Measurements from ENCODE around the gene PDE7B. TPM values are rescaled to one million over a fixed set of nuclear protein-coding genes. Genes with fewer than 3 reads are reported as not detected.
"Not testable (repeated sequence)": the region's sequence is repeated elsewhere in the genome, so short reads cannot be mapped to it uniquely, and the experiment has no call there.

The PDE7B gene
- total RNA-seq, 1 donor from 2014 or later: 5.4 TPM

- DNase-seq (ENCODE audit: low spot score): no peak
These were observed 8.7 kb upstream of the PDE7B start for GRCh38 chr6:135842618-135843392.

- DNase-seq (ENCODE audit: low spot score): no peak
These were observed 619 bp upstream of the PDE7B start for GRCh38 chr6:135850882-135851281.

- DNase-seq (ENCODE audit: low spot score): no peak
These were observed 1.2 kb downstream of the PDE7B start for GRCh38 chr6:135852746-135853145.

GRCh38 chr6:135853227-135853626 is 1.7 kb downstream of the PDE7B start:
- DNase-seq (ENCODE audit: low spot score): no peak

- no peak for DNase-seq (ENCODE audit: low spot score)
These were observed 2.5 kb downstream of the PDE7B start for GRCh38 chr6:135853986-135854385.

GRCh38 chr6:135854799-135855198 is 3.3 kb downstream of the PDE7B start:
- no peak for DNase-seq (ENCODE audit: low spot score)

- no peak for DNase-seq (ENCODE audit: low spot score)
These were observed 7.4 kb downstream of the PDE7B start for GRCh38 chr6:135858931-135859330.

GRCh38 chr6:135860361-135860760 is 8.9 kb downstream of the PDE7B start:
- DNase-seq (ENCODE audit: low spot score): no peak

- DNase-seq (ENCODE audit: low spot score): no peak
These were observed 9.7 kb downstream of the PDE7B start for GRCh38 chr6:135861189-135861588.

- not testable (repeated sequence) for DNase-seq (ENCODE audit: low spot score)
These were observed 13.4 kb downstream of the PDE7B start for GRCh38 chr6:135864929-135865328.

- DNase-seq (ENCODE audit: low spot score): no peak
These were observed 15.1 kb downstream of the PDE7B start for GRCh38 chr6:135866445-135867123.

GRCh38 chr6:135867332-135867731 is 15.8 kb downstream of the PDE7B start:
- DNase-seq (ENCODE audit: low spot score): no peak

- no peak for DNase-seq (ENCODE audit: low spot score)
These were observed 18.4 kb downstream of the PDE7B start for GRCh38 chr6:135869857-135870256.

GRCh38 chr6:135870722-135871121 is 19.2 kb downstream of the PDE7B start:
- DNase-seq (ENCODE audit: low spot score): no peak

GRCh38 chr6:135871296-135871695 is 19.8 kb downstream of the PDE7B start:
- DNase-seq (ENCODE audit: low spot score): no peak

GRCh38 chr6:135871878-135872277 is 20.4 kb downstream of the PDE7B start:
- DNase-seq (ENCODE audit: low spot score): no peak

GRCh38 chr6:135875446-135875845 is 23.9 kb downstream of the PDE7B start:
- no peak for DNase-seq (ENCODE audit: low spot score)

GRCh38 chr6:135876058-135876457 is 24.6 kb downstream of the PDE7B start:
- DNase-seq (ENCODE audit: low spot score): no peak

- no peak for DNase-seq (ENCODE audit: low spot score)
These were observed 26.2 kb downstream of the PDE7B start for GRCh38 chr6:135877666-135878065.

- DNase-seq (ENCODE audit: low spot score): no peak
These were observed 28.8 kb downstream of the PDE7B start for GRCh38 chr6:135880066-135880972.

- no peak for DNase-seq (ENCODE audit: low spot score)
These were observed 31.5 kb downstream of the PDE7B start for GRCh38 chr6:135883045-135883444.

- DNase-seq (ENCODE audit: low spot score): no peak
These were observed 32.0 kb downstream of the PDE7B start for GRCh38 chr6:135883536-135883935.
